ENCODE results near the gene AKR1C2. TPM values are rescaled to one million over a fixed set of nuclear protein-coding genes. Genes with fewer than 3 reads are reported as not detected.
"Not testable (repeated sequence)": the region's sequence is repeated elsewhere in the genome, so short reads cannot be mapped to it uniquely, and the experiment has no call there.

AKR1C2 gene
- polyA plus RNA-seq, 1 donor from 2014 or later = 170 TPM

GRCh38 chr10:5018134-5018533 lies 14.5 kb upstream of the AKR1C2 start:
- Histone ChIP-seq H4K20me1 (ENCODE audit: insufficient read depth) (no peaks in the 10 kb centered on the region), H3K9me3 (ENCODE audit: low read length) (no peaks in the 10 kb centered on the region), H3K36me3 (ENCODE audit: insufficient read depth, low read length) (no peaks in the 10 kb centered on the region), H3F3A (ENCODE audit: insufficient read depth, low read length, poor library complexity, severe bottlenecking) (no peaks in the 10 kb centered on the region), H2AFZ (ENCODE audit: low read depth, low read length) (no peak overlapping the region), H3K4me3 (ENCODE audit: low read length) (no peak overlapping the region), H3K4me2 (ENCODE audit: low read length) (no peak overlapping the region), H3K27ac (ENCODE audit: low read length) (no peak overlapping the region), H3K79me2 (replicated peaks; ENCODE audit: insufficient read depth, low read length) (no peaks in the 10 kb centered on the region), H3K9me2 (ENCODE audit: insufficient read depth, low read length) (no peaks in the 10 kb centered on the region), H3K27me3 (ENCODE audit: insufficient read depth, low read depth, low read length) (no peaks in the 10 kb centered on the region), H3K9ac (ENCODE audit: low read length) (no peak overlapping the region)
- TF ChIP-seq SMC3 (conservative IDR thresholded peaks at IDR 0.05; ENCODE audit: poor library complexity) = no peak
- no peak for TF ChIP-seq MXI1 (conservative IDR thresholded peaks at IDR 0.05; ENCODE audit: poor library complexity, severe bottlenecking)
- no peak for TF ChIP-seq POLR2AphosphoS5 (IDR thresholded peaks at IDR 0.05)
- TF ChIP-seq EZH2 (IDR thresholded peaks at IDR 0.05; ENCODE audit: borderline replicate concordance, insufficient read depth, low read length, poor library complexity, severe bottlenecking) = no peak
- TF ChIP-seq REST (IDR thresholded peaks at IDR 0.05; ENCODE audit: borderline replicate concordance) = no peak
- TF ChIP-seq TAF1 (IDR thresholded peaks at IDR 0.05; ENCODE audit: low read depth) = no peak
- TF ChIP-seq EP300 (conservative IDR thresholded peaks at IDR 0.05; ENCODE audit: poor library complexity, severe bottlenecking) = no peak
- no peak for TF ChIP-seq RAD21 (conservative IDR thresholded peaks at IDR 0.05)
- TF ChIP-seq CTCF (IDR thresholded peaks at IDR 0.05; ENCODE audit: poor library complexity, severe bottlenecking) = no peak

GRCh38 chr10:5014936-5015335 lies 11.3 kb upstream of the AKR1C2 start:
- Histone ChIP-seq H3K9ac (ENCODE audit: low read length) (no peak overlapping the region), H3K4me3 (ENCODE audit: low read length) (no peak overlapping the region), H3K9me2 (ENCODE audit: insufficient read depth, low read length) (no peaks in the 10 kb centered on the region), H3K27ac (ENCODE audit: low read length) (no peak overlapping the region), H2AFZ (ENCODE audit: low read depth, low read length) (no peak overlapping the region), H3K27me3 (ENCODE audit: insufficient read depth, low read depth, low read length) (no peaks in the 10 kb centered on the region), H3K79me2 (replicated peaks; ENCODE audit: insufficient read depth, low read length) (no peaks in the 10 kb centered on the region), H3K4me2 (ENCODE audit: low read length) (no peak overlapping the region), H3K9me3 (ENCODE audit: low read length) (no peaks in the 10 kb centered on the region), H4K20me1 (ENCODE audit: insufficient read depth) (no peaks in the 10 kb centered on the region), H3K36me3 (ENCODE audit: insufficient read depth, low read length) (no peaks in the 10 kb centered on the region), H3F3A (ENCODE audit: insufficient read depth, low read length, poor library complexity, severe bottlenecking) (no peaks in the 10 kb centered on the region)
- no peak for TF ChIP-seq RAD21 (conservative IDR thresholded peaks at IDR 0.05)
- TF ChIP-seq POLR2AphosphoS5 (IDR thresholded peaks at IDR 0.05) = no peak
- no peak for TF ChIP-seq EZH2 (IDR thresholded peaks at IDR 0.05; ENCODE audit: borderline replicate concordance, insufficient read depth, low read length, poor library complexity, severe bottlenecking)
- no peak for TF ChIP-seq TAF1 (IDR thresholded peaks at IDR 0.05; ENCODE audit: low read depth)
- no peak for TF ChIP-seq EP300 (conservative IDR thresholded peaks at IDR 0.05; ENCODE audit: poor library complexity, severe bottlenecking)
- no peak for TF ChIP-seq REST (IDR thresholded peaks at IDR 0.05; ENCODE audit: borderline replicate concordance)
- no peak for TF ChIP-seq SMC3 (conservative IDR thresholded peaks at IDR 0.05; ENCODE audit: poor library complexity)
- no peak for TF ChIP-seq MXI1 (conservative IDR thresholded peaks at IDR 0.05; ENCODE audit: poor library complexity, severe bottlenecking)
- no peak for TF ChIP-seq CTCF (IDR thresholded peaks at IDR 0.05; ENCODE audit: poor library complexity, severe bottlenecking)

GRCh38 chr10:5014200-5014910 lies 10.7 kb upstream of the AKR1C2 start:
- not testable (repeated sequence) for H3K9me2 ChIP-seq (ENCODE audit: insufficient read depth, low read length); H2AFZ ChIP-seq (ENCODE audit: low read depth, low read length); H3K27ac ChIP-seq (ENCODE audit: low read length); H3K27me3 ChIP-seq (ENCODE audit: insufficient read depth, low read depth, low read length); H3K4me2 ChIP-seq (ENCODE audit: low read length); H3K79me2 ChIP-seq (replicated peaks; ENCODE audit: insufficient read depth, low read length); H3K9ac ChIP-seq (ENCODE audit: low read length); H3K36me3 ChIP-seq (ENCODE audit: insufficient read depth, low read length); H3F3A ChIP-seq (ENCODE audit: insufficient read depth, low read length, poor library complexity, severe bottlenecking); H4K20me1 ChIP-seq (ENCODE audit: insufficient read depth); H3K9me3 ChIP-seq (ENCODE audit: low read length); H3K4me3 ChIP-seq (ENCODE audit: low read length)

All from neural cell (in vitro differentiated cells).